ENCODE results near the gene SPTLC3. TPM values are rescaled to one million over a fixed set of nuclear protein-coding genes. Genes with fewer than 3 reads are reported as not detected.

Gene SPTLC3
- total RNA-seq, 2 experiments from 2014 or later = 0.38 to 0.59 TPM

DNA sequence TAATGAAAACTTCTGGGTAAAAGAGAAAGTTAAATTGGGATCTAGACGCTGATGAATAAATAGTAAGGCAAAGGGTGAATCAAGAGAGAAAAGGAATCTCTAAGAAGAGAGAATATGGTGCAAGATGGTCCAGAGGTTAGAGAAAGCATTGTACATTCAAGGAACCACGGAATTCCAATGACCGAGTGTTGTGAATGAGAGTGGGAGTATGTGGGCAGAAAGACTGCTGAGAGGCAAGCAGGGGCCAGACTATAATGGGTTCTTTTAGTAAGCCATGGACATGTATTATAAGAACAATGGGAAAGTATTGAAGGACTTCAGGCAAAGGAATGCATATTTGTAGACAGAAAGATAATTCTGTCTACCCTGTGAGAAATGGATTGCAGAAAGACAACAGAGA, 45.2 kb downstream of the SPTLC3 start:
- peaks cover 4% of the 10 kb centered on the region for H3K36me3 Mint-ChIP-seq (ENCODE audit: low read depth)
- POLR2A ChIA-PET = no interaction called here
- H3K4me3 Mint-ChIP-seq = no peak overlapping the region
- DNase-seq (no peak), ATAC-seq (ENCODE audit: poor library complexity) (no peak)
- H3K4me1 ChIP-seq (ENCODE audit: insufficient read depth, low read length) = no peaks in the 10 kb centered on the region
- intact Hi-C loops (cut with DNase I, micrococcal nuclease) = no loop called here
- H3K9me3 Mint-ChIP-seq = peaks cover 3% of the 10 kb centered on the region
- no peak overlapping the region for H3K4me3 ChIP-seq (ENCODE audit: low read length)
- no peak for TF ChIP-seq CTCF (IDR thresholded peaks at IDR 0.05)
- no peaks in the 10 kb centered on the region for H3K27me3 ChIP-seq (ENCODE audit: control insufficient read depth in 1 of 2, insufficient read depth in 2 of 2, low read length in 2 of 2)
- no peaks in the 10 kb centered on the region for H3K36me3 ChIP-seq (ENCODE audit: insufficient read depth, low read length)
- no peak overlapping the region for H3K27ac ChIP-seq (ENCODE audit: low read depth in 1 of 2, low read length in 2 of 2)
- CTCF ChIA-PET = no interaction called here
- H3K27me3 Mint-ChIP-seq = no peaks in the 10 kb centered on the region
- H3K4me1 Mint-ChIP-seq (ENCODE audit: low read depth) = no peaks in the 10 kb centered on the region
- peaks cover 0 to 4% of the 10 kb centered on the region in 2 experiments for H3K9me3 ChIP-seq (ENCODE audit: control insufficient read depth in 1 of 2, insufficient read depth in 1 of 2, low read length in 2 of 2)
- H3K27ac Mint-ChIP-seq = no peak overlapping the region

DNA sequence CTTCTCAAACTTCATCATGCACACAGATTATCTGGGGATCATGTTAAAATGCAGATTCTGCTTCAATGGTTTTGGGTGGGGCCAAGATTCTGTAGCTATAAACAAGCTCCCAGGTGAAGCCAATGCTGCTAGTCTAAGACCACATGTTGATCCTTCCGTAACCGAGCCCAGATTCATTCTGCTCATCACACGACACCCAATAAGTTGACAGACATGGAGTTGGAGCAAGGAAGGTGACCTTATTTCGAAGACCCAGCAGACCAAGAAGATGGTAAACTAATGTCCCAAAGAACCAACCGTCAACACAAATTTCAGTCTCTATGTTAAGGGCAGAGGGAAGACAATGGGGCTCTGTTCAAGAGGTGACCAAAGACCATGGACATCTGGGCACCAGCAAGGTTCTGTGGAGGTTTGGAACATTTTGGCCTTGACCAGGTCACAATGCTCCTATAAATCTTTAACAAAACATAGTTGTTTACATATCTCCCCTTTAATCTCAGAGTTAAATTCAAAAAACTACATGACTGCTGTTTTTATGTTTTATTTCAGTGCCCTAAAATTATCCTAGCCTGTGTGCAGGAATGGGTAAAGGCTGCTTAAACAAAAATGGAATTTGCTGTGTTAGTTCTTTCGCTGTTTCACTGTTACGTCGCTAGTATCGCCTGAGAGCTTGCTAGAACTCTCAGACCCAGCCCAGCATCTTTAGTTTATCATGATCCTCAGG, 50.1 kb downstream of the SPTLC3 start:
- intact Hi-C loops (cut with DNase I, micrococcal nuclease) = no loop called here
- H3K36me3 ChIP-seq (ENCODE audit: insufficient read depth, low read length) = no peaks in the 10 kb centered on the region
- Mint-ChIP-seq H3K27ac (no peak overlapping the region), H3K4me3 (no peak overlapping the region), H3K27me3 (no peaks in the 10 kb centered on the region), H3K36me3 (ENCODE audit: low read depth) (no peaks in the 10 kb centered on the region), H3K4me1 (ENCODE audit: low read depth) (no peaks in the 10 kb centered on the region), H3K9me3 (no peaks in the 10 kb centered on the region)
- H3K4me3 ChIP-seq (ENCODE audit: low read length) = no peak overlapping the region
- H3K9me3 ChIP-seq (ENCODE audit: control insufficient read depth in 1 of 2, insufficient read depth in 1 of 2, low read length in 2 of 2) = no peaks in the 10 kb centered on the region
- no peak for TF ChIP-seq CTCF (IDR thresholded peaks at IDR 0.05)
- H3K27me3 ChIP-seq (ENCODE audit: control insufficient read depth in 1 of 2, insufficient read depth in 2 of 2, low read length in 2 of 2) = no peaks in the 10 kb centered on the region
- CTCF ChIA-PET = no interaction called here
- no peak overlapping the region for H3K27ac ChIP-seq (ENCODE audit: low read depth in 1 of 2, low read length in 2 of 2)
- DNase-seq (no peak), ATAC-seq (ENCODE audit: poor library complexity) (no peak)
- H3K4me1 ChIP-seq (ENCODE audit: insufficient read depth, low read length) = no peaks in the 10 kb centered on the region
- POLR2A ChIA-PET = interaction anchor here (0.6 kb wide), 1 partner anchor 1723 kb away, joined by 3 read pairs; no protein-coding TSS in a partner anchor

GRCh38 chr20:13059398-13060136, 50.8 kb downstream of the SPTLC3 start:
- DNase-seq = no peak
- no peaks in the 10 kb centered on the region for H3K4me1 ChIP-seq (ENCODE audit: insufficient read depth, low read length)
- TF ChIP-seq CTCF (IDR thresholded peaks at IDR 0.05) = no peak
- intact Hi-C loops (cut with DNase I, micrococcal nuclease) = no loop called here
- H3K27ac ChIP-seq (ENCODE audit: low read depth in 1 of 2, low read length in 2 of 2) = no peak overlapping the region
- CTCF ChIA-PET = interaction anchor here (1.3 kb wide), 1 partner anchor 18 kb away, joined by 3 read pairs; no protein-coding TSS in a partner anchor
- no peaks in the 10 kb centered on the region for H3K36me3 Mint-ChIP-seq (ENCODE audit: low read depth)
- no peaks in the 10 kb centered on the region for H3K36me3 ChIP-seq (ENCODE audit: insufficient read depth, low read length)
- no peak for ATAC-seq (ENCODE audit: poor library complexity)
- no peaks in the 10 kb centered on the region for H3K27me3 ChIP-seq (ENCODE audit: control insufficient read depth in 1 of 2, insufficient read depth in 2 of 2, low read length in 2 of 2)
- no peaks in the 10 kb centered on the region for H3K4me1 Mint-ChIP-seq (ENCODE audit: low read depth)
- no peak overlapping the region for H3K27ac Mint-ChIP-seq
- POLR2A ChIA-PET = no interaction called here
- H3K9me3 ChIP-seq (ENCODE audit: control insufficient read depth in 1 of 2, insufficient read depth in 1 of 2, low read length in 2 of 2) = no peaks in the 10 kb centered on the region
- no peaks in the 10 kb centered on the region for H3K27me3 Mint-ChIP-seq
- H3K4me3 ChIP-seq (ENCODE audit: low read length) = no peak overlapping the region
- no peak overlapping the region for H3K4me3 Mint-ChIP-seq
- H3K9me3 Mint-ChIP-seq = no peaks in the 10 kb centered on the region

Data from CD4-positive, alpha-beta T cell (primary cell).